GM19324 (cell line): ENCODE results near the gene ABLIM2.

ENCODE experiments used
- ATAC-seq: cut with Tn5 transposase; IDR thresholded peaks from one replicate; pipeline ENCODE4 v1.9.1; 2021; ENCODE audit warnings: mild to moderate bottlenecking, moderate library complexity; ENCODE audit not compliant: unreplicated experiment, low FRiP score

The ABLIM2 gene

GRCh38 chr4:8078109-8078494 lies 80.5 kb downstream of the ABLIM2 start:
- no peak for ATAC-seq

GRCh38 chr4:8077181-8078108 lies 81.2 kb downstream of the ABLIM2 start:
- ATAC-seq = no peak

GRCh38 chr4:8076023-8076422 lies 82.6 kb downstream of the ABLIM2 start:
- ATAC-seq = no peak

- no peak for ATAC-seq
Observed at GRCh38 chr4:8073206-8073863, 85.3 kb downstream of the ABLIM2 start.

GRCh38 chr4:8072235-8072968 lies 86.2 kb downstream of the ABLIM2 start:
- ATAC-seq = no peak

GRCh38 chr4:8071766-8072165 lies 86.8 kb downstream of the ABLIM2 start:
- ATAC-seq = no peak

GRCh38 chr4:8070736-8071718 lies 87.6 kb downstream of the ABLIM2 start:
- no peak for ATAC-seq

- no peak for ATAC-seq
Observed at GRCh38 chr4:8069102-8069752, 89.4 kb downstream of the ABLIM2 start.

GRCh38 chr4:8067945-8068896 lies 90.4 kb downstream of the ABLIM2 start:
- ATAC-seq = no peak

- ATAC-seq = no peak
Observed at GRCh38 chr4:8067274-8067936, 91.2 kb downstream of the ABLIM2 start.

- no peak for ATAC-seq
Observed at GRCh38 chr4:8066336-8066931, 92.2 kb downstream of the ABLIM2 start.

- ATAC-seq = no peak
Observed at GRCh38 chr4:8063974-8064563, 94.5 kb downstream of the ABLIM2 start.

- ATAC-seq = no peak
Observed at GRCh38 chr4:8061573-8061972, 97.0 kb downstream of the ABLIM2 start.

- ATAC-seq = no peak
Observed at GRCh38 chr4:8061145-8061544, 97.5 kb downstream of the ABLIM2 start.

GRCh38 chr4:8060632-8061031 lies 98.0 kb downstream of the ABLIM2 start:
- ATAC-seq = no peak

GRCh38 chr4:8058031-8058479 lies 100.6 kb downstream of the ABLIM2 start:
- ATAC-seq = no peak

GRCh38 chr4:8055206-8055605 lies 103.4 kb downstream of the ABLIM2 start:
- no peak for ATAC-seq
